Kidney glomerular epithelial cell (primary cell): ENCODE data around the gene GPR162.

Experiments used
- DNase-seq: peaks from one replicate; lab custom pipeline; 2025; lab: John Stamatoyannopoulos, UW

Gene GPR162

GRCh38 chr12:6786416-6787094 is 35.1 kb upstream of the GPR162 start:
- no peak for DNase-seq

- no peak for DNase-seq
These were observed 34.3 kb upstream of the GPR162 start for GRCh38 chr12:6787309-6787708.

GRCh38 chr12:6788972-6789924 is 32.4 kb upstream of the GPR162 start, which contains the start of gene CD4:
TSS of gene CD4 (plus strand) at chr12:6789528. CDS start at chr12:6800139, 10,611 bp downstream.
- DNase-seq: no peak

GRCh38 chr12:6790496-6791150 is 31.0 kb upstream of the GPR162 start:
- no peak for DNase-seq

- no peak for DNase-seq
These were observed 29.6 kb upstream of the GPR162 start for GRCh38 chr12:6791931-6792520.

- DNase-seq: no peak
These were observed 29.0 kb upstream of the GPR162 start for GRCh38 chr12:6792522-6793201.

- DNase-seq: no peak
These were observed 26.5 kb upstream of the GPR162 start for GRCh38 chr12:6795088-6795487.

GRCh38 chr12:6796576-6796975 is 25.0 kb upstream of the GPR162 start:
- no peak for DNase-seq

GRCh38 chr12:6799147-6799546 is 22.5 kb upstream of the GPR162 start:
- DNase-seq: no peak

- no peak for DNase-seq
These were observed 14.5 kb upstream of the GPR162 start for GRCh38 chr12:6807170-6807569.

GRCh38 chr12:6809056-6809455 is 12.6 kb upstream of the GPR162 start:
- no peak for DNase-seq

GRCh38 chr12:6810758-6811157 is 10.9 kb upstream of the GPR162 start:
- no peak for DNase-seq

GRCh38 chr12:6813363-6813762 is 8.3 kb upstream of the GPR162 start:
- no peak for DNase-seq

GRCh38 chr12:6816598-6816997 is 5.0 kb upstream of the GPR162 start:
- no peak for DNase-seq

GRCh38 chr12:6817098-6817497 is 4.5 kb upstream of the GPR162 start:
- no peak for DNase-seq

GRCh38 chr12:6817662-6818157 is 3.9 kb upstream of the GPR162 start:
- no peak for DNase-seq

GRCh38 chr12:6818222-6818621 is 3.4 kb upstream of the GPR162 start:
- no peak for DNase-seq

- DNase-seq: no peak
These were observed 3.0 kb upstream of the GPR162 start for GRCh38 chr12:6818645-6819044.

- no peak for DNase-seq
These were observed 2.3 kb upstream of the GPR162 start for GRCh38 chr12:6819106-6820030.

- no peak for DNase-seq
These were observed 1.5 kb upstream of the GPR162 start for GRCh38 chr12:6820166-6820565.
